Neutrophil (primary cell): ENCODE measurements around the gene TCL1B.

Source experiments
- H3K27ac ChIP-seq: fragments of 200-600 bp; sonication (generic); 2 replicates; pipeline ENCODE4 v1.5.1; 2016; ENCODE audit warnings: mild to moderate bottlenecking, moderate library complexity
- H3K27me3 ChIP-seq: fragments of 200-600 bp; sonication (generic); 2 replicates; pipeline ENCODE4 v1.6.0; 2016; ENCODE audit warnings: mild to moderate bottlenecking
- H3K36me3 ChIP-seq: fragments of 200-600 bp; sonication (generic); 2 replicates; pipeline ENCODE4 v1.5.1; 2017
- H3K4me1 ChIP-seq, 2 experiments: fragments of 200-600 bp in 1 of 2; sonication (generic) in 1 of 2; 1 replicate in 1 of 2; 2 replicates in 1 of 2; pipeline versions ENCODE4 v1.5.1 to v1.6.1; 2013 to 2016; ENCODE audit warnings: low read depth in 1 of 2, low read length in 1 of 2, mild to moderate bottlenecking in 1 of 2, moderate library complexity in 1 of 2; ENCODE audit not compliant: control insufficient read depth in 1 of 2, insufficient read depth in 1 of 2
- H3K4me3 ChIP-seq, 2 experiments: fragments of 200-600 bp in 1 of 2; sonication (generic) in 1 of 2; 1 replicate in 1 of 2; 2 replicates in 1 of 2; pipeline ENCODE4 v1.5.1; 2013 to 2016; ENCODE audit warnings: low read depth in 1 of 2, low read length in 1 of 2, mild to moderate bottlenecking in 1 of 2, moderate library complexity in 1 of 2
- H3K9me3 ChIP-seq: fragments of 200-600 bp; sonication (generic); 2 replicates; pipeline ENCODE4 v1.5.1; 2016
- TF ChIP-seq, protein P1 (sequence below): fragments of 200-600 bp; sonication (generic); IDR thresholded peaks from 2 replicates; pipeline ENCODE4 v1.5.1; 2016; ENCODE audit warnings: antibody characterized with exemption

The TCL1B gene

DNA sequence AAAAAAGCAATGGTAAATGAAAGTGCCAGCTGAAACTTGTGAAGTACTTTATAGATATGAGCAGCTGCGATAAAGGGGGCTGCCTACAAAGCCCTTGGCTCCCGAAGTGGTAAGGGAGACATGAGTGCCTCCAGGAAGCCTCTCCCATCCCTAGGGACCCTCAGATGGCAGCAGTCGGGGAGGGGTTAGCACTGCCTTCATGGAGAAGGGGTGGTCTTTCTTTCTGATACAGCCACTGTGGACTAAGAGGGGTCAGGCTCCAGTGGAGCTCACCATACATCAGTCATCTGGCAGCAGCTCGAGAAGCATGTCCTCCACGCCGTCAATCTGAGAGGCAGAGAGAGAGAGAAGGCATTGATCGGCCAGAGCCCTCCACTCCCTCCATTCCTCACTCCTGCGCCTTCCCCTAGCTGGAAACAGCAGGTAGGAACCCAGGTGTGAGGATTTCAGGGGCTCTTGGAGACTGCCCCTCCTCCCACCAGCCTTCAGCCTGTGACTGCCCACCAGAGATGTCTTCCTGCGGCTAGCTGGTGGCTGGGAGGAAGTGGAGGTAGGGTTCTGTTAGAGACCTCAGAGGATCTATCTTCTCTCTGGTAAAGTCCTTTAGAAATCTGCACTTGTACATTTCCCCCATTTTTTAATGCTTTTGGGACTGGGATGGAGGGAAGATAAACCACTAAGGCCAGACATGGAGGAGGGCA, 25.4 kb downstream of the TCL1B start:
- H3K36me3 ChIP-seq = no peaks in the 10 kb centered on the region
- H3K27me3 ChIP-seq = peaks cover 47% of the 10 kb centered on the region
- TF ChIP-seq, protein P1, sequence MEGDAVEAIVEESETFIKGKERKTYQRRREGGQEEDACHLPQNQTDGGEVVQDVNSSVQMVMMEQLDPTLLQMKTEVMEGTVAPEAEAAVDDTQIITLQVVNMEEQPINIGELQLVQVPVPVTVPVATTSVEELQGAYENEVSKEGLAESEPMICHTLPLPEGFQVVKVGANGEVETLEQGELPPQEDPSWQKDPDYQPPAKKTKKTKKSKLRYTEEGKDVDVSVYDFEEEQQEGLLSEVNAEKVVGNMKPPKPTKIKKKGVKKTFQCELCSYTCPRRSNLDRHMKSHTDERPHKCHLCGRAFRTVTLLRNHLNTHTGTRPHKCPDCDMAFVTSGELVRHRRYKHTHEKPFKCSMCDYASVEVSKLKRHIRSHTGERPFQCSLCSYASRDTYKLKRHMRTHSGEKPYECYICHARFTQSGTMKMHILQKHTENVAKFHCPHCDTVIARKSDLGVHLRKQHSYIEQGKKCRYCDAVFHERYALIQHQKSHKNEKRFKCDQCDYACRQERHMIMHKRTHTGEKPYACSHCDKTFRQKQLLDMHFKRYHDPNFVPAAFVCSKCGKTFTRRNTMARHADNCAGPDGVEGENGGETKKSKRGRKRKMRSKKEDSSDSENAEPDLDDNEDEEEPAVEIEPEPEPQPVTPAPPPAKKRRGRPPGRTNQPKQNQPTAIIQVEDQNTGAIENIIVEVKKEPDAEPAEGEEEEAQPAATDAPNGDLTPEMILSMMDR = no peak
- H3K4me1 ChIP-seq = no peaks in the 10 kb centered on the region
- no peak overlapping the region for H3K4me3 ChIP-seq
- no peaks in the 10 kb centered on the region for H3K9me3 ChIP-seq
- H3K27ac ChIP-seq = no peak overlapping the region

GRCh38 chr14:95712398-95712797, 26.2 kb downstream of the TCL1B start:
- H3K9me3 ChIP-seq = no peaks in the 10 kb centered on the region
- H3K27ac ChIP-seq = no peak overlapping the region
- TF ChIP-seq, protein P1 = no peak
- H3K4me1 ChIP-seq = no peaks in the 10 kb centered on the region
- no peaks in the 10 kb centered on the region for H3K36me3 ChIP-seq
- H3K27me3 ChIP-seq = peaks cover 50% of the 10 kb centered on the region
- no peak overlapping the region for H3K4me3 ChIP-seq

GRCh38 chr14:95713596-95714371, 27.6 kb downstream of the TCL1B start, which contains the start of gene TCL1A:
TSS of gene TCL1A (minus strand) at chr14:95714125. CDS start at chr14:95714066, 59 bp downstream.
- Histone ChIP-seq H3K36me3 (no peaks in the 10 kb centered on the region), H3K4me3 (no peak within 1 kb of the TSS), H3K4me1 (no peaks in the 10 kb centered on the region), H3K27ac (no peak within 1 kb of the TSS), H3K9me3 (no peaks in the 10 kb centered on the region), H3K27me3 (peaks cover 50% of the 10 kb centered on the region)
- TF ChIP-seq, protein P1 = no peak

DNA sequence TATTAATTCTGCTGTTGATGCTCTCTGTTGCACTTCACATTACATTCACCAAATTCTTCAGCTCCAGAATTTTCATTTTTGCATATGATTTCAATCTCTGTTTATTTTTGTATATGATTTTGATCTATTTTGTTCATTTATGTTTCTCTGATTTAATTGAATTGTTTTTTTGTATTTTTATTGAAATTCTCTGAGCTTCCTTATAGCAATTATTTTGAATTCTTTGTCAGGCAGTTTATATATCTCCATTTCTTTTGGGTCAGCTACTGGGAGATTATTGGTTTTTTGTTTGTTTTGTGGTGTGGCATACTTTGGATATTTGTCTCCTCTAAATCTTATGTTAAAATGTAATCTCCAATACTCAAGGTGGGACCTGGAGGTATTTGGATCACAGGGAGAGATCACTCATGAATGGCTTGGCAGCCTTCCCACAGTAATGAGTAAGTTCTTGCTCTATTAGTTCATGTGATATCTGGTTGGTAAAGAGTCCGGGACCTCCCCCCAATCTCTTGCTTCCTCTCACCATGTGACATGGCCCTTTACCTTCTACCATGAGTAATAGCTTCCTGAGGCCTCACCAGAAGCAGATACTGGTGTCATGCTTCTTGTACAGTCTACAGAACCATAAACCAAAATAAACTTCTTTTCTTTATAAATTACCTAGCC, 36.4 kb downstream of the TCL1B start:
- Histone ChIP-seq H3K36me3 (no peaks in the 10 kb centered on the region), H3K27me3 (no peaks in the 10 kb centered on the region), H3K27ac (no peak overlapping the region), H3K4me1 (no peaks in the 10 kb centered on the region), H3K4me3 (no peak overlapping the region), H3K9me3 (no peaks in the 10 kb centered on the region)
- TF ChIP-seq, protein P1 = no peak

GRCh38 chr14:95725685-95726336, 39.6 kb downstream of the TCL1B start:
- H3K36me3 ChIP-seq = no peaks in the 10 kb centered on the region
- H3K9me3 ChIP-seq = no peaks in the 10 kb centered on the region
- TF ChIP-seq, protein P1 = no peak
- no peak overlapping the region for H3K4me3 ChIP-seq
- no peaks in the 10 kb centered on the region for H3K27me3 ChIP-seq
- H3K4me1 ChIP-seq = no peaks in the 10 kb centered on the region
- no peak overlapping the region for H3K27ac ChIP-seq
